Measurements from ENCODE around the gene ELL.

ELL gene

GRCh38 chr19:18490728-18491127 is 31.1 kb downstream of the ELL start:
- no peak for DNase-seq (ENCODE audit: low read depth in 2 of 2, low spot score in 1 of 2)

GRCh38 chr19:18489627-18490184 is 32.2 kb downstream of the ELL start:
- DNase-seq (ENCODE audit: low read depth in 2 of 2, low spot score in 1 of 2): no peak

GRCh38 chr19:18488838-18489626 is 32.8 kb downstream of the ELL start:
- DNase-seq (ENCODE audit: low read depth in 2 of 2, low spot score in 1 of 2): no peak

GRCh38 chr19:18488403-18488723 is 33.5 kb downstream of the ELL start:
- no peak for DNase-seq (ENCODE audit: low read depth in 2 of 2, low spot score in 1 of 2)

GRCh38 chr19:18487576-18488402 is 34.1 kb downstream of the ELL start:
- DNase-seq (ENCODE audit: low read depth in 2 of 2, low spot score in 1 of 2): no peak

GRCh38 chr19:18486746-18487145 is 35.1 kb downstream of the ELL start:
- DNase-seq (ENCODE audit: low read depth in 2 of 2, low spot score in 1 of 2): no peak

DNA sequence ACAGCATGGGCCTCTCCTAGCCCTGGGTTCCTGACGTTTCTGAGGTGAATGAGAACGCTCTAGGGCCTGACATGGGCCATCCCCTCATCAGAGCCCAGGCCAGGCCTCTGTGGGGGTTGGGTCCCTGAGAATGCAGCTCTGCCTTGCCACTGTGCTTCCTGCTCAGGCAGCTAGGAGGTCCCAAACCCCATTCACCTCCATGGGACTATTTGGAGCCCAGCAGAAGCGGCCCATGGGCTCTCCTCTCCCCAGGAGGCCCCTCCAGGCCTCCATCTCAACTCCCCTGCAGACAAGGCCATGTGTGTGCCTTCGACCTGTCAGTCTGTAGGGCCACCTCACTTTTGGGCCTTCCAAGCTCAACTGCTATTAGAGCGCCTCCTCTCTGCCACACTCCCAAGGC is 36.9 kb downstream of the ELL start:
- no peak for DNase-seq (ENCODE audit: low read depth in 2 of 2, low spot score in 1 of 2)

- no peak for DNase-seq (ENCODE audit: low read depth in 2 of 2, low spot score in 1 of 2)
These were observed 38.6 kb downstream of the ELL start for GRCh38 chr19:18483119-18483890.

- no peak for DNase-seq (ENCODE audit: low read depth in 2 of 2, low spot score in 1 of 2)
These were observed 40.2 kb downstream of the ELL start for GRCh38 chr19:18481505-18482222.

- DNase-seq (ENCODE audit: low read depth in 2 of 2, low spot score in 1 of 2): no peak
These were observed 41.7 kb downstream of the ELL start for GRCh38 chr19:18480006-18480691.

- peak in 1 of 2 donors; percentile 45 for DNase-seq (ENCODE audit: low read depth in 2 of 2, low spot score in 1 of 2)
These were observed 43.1 kb downstream of the ELL start for GRCh38 chr19:18478545-18479311.

GRCh38 chr19:18477974-18478373 is 43.9 kb downstream of the ELL start:
- no peak for DNase-seq (ENCODE audit: low read depth in 2 of 2, low spot score in 1 of 2)

GRCh38 chr19:18477042-18477779 is 44.7 kb downstream of the ELL start:
- no peak for DNase-seq (ENCODE audit: low read depth in 2 of 2, low spot score in 1 of 2)

DNA sequence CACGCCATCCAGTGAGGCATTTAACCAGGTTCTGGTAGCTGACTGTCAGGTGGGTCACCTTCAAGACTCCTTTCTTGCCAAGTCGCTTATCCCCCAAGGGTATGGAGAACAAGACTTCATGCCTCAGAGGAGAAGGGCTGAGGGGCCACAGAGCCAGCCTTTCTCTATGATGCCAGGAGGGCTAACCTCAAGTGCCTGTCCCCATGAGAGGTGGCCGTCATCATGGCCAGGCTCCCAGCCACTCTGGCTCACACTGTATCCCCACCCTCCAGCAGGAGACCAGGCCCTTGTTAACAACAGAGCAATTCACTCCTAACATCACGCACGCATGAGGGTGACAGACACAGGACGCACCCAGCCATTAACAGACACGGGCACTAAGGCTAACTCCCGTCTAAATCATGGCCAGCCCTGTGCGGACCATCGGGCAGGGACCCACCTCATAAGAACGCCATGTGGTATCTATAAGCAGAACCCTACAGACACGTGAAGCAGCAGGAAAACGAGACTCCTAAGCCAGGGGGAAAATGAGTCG is 45.3 kb downstream of the ELL start:
- no peak for DNase-seq (ENCODE audit: low read depth in 2 of 2, low spot score in 1 of 2)

GRCh38 chr19:18475762-18476331 is 46.0 kb downstream of the ELL start:
- no peak for DNase-seq (ENCODE audit: low read depth in 2 of 2, low spot score in 1 of 2)

DNA sequence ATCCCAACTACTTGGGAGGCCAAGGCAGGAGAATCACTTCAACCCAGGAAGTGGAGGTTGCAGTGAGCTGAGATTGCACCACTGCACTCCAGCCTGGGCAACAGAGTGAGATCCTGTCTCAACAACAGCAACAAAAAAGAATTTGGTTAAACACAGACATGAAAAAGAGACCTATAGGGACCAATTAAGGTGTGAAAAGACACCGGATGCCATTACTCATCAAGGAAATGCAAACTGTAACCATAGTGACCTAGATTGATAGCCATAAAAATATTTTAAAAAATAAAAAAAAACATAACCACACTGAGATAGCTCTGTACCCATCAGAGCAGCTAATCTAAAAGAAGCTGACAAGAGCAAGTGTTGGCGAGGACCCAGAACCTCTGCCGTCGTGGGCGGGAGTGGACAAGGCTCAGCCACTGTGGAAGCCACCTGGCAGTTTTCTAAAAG is 46.8 kb downstream of the ELL start:
- no peak for DNase-seq (ENCODE audit: low read depth in 2 of 2, low spot score in 1 of 2)

- no peak for DNase-seq (ENCODE audit: low read depth in 2 of 2, low spot score in 1 of 2)
These were observed 47.4 kb downstream of the ELL start for GRCh38 chr19:18474366-18474887.

GRCh38 chr19:18473706-18474087 is 48.2 kb downstream of the ELL start:
- DNase-seq (ENCODE audit: low read depth in 2 of 2, low spot score in 1 of 2): no peak
